ENCODE results near the gene RPS6KA2. TPM values are rescaled to one million over a fixed set of nuclear protein-coding genes. Genes with fewer than 3 reads are reported as not detected.

The RPS6KA2 gene
- total and polyA plus RNA-seq, 2 experiments from 2014 or later, result 12.5 to 25.3 TPM

DNA sequence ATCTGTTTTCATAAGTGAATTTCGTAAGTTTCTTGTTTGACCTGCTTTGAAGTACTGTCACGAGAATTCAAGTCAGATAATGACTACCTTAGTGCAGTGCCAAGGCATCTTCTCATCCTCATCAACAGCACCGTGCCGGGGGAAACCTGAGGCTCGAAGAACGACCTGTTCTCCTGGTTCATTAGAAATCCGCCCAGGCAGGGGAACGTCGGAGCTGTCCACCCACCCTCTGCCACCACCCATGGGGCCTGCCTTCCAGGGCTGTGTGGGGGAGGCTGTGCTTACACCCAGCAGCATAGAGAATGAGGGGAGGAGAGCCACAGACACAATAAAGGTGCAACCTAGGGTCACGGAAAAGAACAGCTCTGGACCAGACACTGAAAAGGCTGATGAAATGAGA is 142.2 kb downstream of the RPS6KA2 start:
- H3K27ac ChIP-seq (ENCODE audit: low read depth), result no peak overlapping the region
- DNase-seq (ENCODE audit: low spot score) (no peak), ATAC-seq (no peak)
- no peaks in the 10 kb centered on the region for H3K79me2 ChIP-seq (replicated peaks; ENCODE audit: insufficient read depth)
- H3K36me3 ChIP-seq (ENCODE audit: insufficient read depth), result peaks cover 4% of the 10 kb centered on the region; the same call in 1 of the 2 replicates
- Mint-ChIP-seq H3K27me3 (ENCODE audit: insufficient read depth, low read depth, poor library complexity) (peaks cover 10% of the 10 kb centered on the region), H3K27ac (no peak overlapping the region), H3K9me3 (no peaks in the 10 kb centered on the region), H3K4me3 (no peak overlapping the region), H3K36me3 (ENCODE audit: low read depth) (peaks cover 38% of the 10 kb centered on the region), H3K4me1 (peaks cover 18% of the 10 kb centered on the region)
- peaks cover 8% of the 10 kb centered on the region for H3K4me1 ChIP-seq (ENCODE audit: insufficient read depth)
- H2AFZ ChIP-seq, result no peak overlapping the region
- no peaks in the 10 kb centered on the region for H3K27me3 ChIP-seq (ENCODE audit: insufficient read depth)
- no peaks in the 10 kb centered on the region for H4K20me1 ChIP-seq (replicated peaks; ENCODE audit: insufficient read depth)
- no peak overlapping the region for H3K4me2 ChIP-seq
- H3K4me3 ChIP-seq, result no peak overlapping the region
- no peak for TF ChIP-seq ZNF114 (CRISPR knock-in tag; IDR thresholded peaks at IDR 0.05)
- no peak for TF ChIP-seq EZH2 (IDR thresholded peaks at IDR 0.05; ENCODE audit: low read depth, unreplicated experiment)
- no peak for TF ChIP-seq JUNB (IDR thresholded peaks at IDR 0.05; ENCODE audit: unreplicated experiment)
- TF ChIP-seq, protein P1, sequence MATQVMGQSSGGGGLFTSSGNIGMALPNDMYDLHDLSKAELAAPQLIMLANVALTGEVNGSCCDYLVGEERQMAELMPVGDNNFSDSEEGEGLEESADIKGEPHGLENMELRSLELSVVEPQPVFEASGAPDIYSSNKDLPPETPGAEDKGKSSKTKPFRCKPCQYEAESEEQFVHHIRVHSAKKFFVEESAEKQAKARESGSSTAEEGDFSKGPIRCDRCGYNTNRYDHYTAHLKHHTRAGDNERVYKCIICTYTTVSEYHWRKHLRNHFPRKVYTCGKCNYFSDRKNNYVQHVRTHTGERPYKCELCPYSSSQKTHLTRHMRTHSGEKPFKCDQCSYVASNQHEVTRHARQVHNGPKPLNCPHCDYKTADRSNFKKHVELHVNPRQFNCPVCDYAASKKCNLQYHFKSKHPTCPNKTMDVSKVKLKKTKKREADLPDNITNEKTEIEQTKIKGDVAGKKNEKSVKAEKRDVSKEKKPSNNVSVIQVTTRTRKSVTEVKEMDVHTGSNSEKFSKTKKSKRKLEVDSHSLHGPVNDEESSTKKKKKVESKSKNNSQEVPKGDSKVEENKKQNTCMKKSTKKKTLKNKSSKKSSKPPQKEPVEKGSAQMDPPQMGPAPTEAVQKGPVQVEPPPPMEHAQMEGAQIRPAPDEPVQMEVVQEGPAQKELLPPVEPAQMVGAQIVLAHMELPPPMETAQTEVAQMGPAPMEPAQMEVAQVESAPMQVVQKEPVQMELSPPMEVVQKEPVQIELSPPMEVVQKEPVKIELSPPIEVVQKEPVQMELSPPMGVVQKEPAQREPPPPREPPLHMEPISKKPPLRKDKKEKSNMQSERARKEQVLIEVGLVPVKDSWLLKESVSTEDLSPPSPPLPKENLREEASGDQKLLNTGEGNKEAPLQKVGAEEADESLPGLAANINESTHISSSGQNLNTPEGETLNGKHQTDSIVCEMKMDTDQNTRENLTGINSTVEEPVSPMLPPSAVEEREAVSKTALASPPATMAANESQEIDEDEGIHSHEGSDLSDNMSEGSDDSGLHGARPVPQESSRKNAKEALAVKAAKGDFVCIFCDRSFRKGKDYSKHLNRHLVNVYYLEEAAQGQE (IDR thresholded peaks at IDR 0.05; ENCODE audit: unreplicated experiment), result no peak
- TF ChIP-seq POLR2AphosphoS5 (IDR thresholded peaks at IDR 0.05; ENCODE audit: low read depth), result no peak
- TF ChIP-seq NANOG (IDR thresholded peaks at IDR 0.05; ENCODE audit: borderline replicate concordance), result no peak
- TF ChIP-seq STAT1 (IDR thresholded peaks at IDR 0.05; ENCODE audit: unreplicated experiment), result no peak
- TF ChIP-seq, protein P2, sequence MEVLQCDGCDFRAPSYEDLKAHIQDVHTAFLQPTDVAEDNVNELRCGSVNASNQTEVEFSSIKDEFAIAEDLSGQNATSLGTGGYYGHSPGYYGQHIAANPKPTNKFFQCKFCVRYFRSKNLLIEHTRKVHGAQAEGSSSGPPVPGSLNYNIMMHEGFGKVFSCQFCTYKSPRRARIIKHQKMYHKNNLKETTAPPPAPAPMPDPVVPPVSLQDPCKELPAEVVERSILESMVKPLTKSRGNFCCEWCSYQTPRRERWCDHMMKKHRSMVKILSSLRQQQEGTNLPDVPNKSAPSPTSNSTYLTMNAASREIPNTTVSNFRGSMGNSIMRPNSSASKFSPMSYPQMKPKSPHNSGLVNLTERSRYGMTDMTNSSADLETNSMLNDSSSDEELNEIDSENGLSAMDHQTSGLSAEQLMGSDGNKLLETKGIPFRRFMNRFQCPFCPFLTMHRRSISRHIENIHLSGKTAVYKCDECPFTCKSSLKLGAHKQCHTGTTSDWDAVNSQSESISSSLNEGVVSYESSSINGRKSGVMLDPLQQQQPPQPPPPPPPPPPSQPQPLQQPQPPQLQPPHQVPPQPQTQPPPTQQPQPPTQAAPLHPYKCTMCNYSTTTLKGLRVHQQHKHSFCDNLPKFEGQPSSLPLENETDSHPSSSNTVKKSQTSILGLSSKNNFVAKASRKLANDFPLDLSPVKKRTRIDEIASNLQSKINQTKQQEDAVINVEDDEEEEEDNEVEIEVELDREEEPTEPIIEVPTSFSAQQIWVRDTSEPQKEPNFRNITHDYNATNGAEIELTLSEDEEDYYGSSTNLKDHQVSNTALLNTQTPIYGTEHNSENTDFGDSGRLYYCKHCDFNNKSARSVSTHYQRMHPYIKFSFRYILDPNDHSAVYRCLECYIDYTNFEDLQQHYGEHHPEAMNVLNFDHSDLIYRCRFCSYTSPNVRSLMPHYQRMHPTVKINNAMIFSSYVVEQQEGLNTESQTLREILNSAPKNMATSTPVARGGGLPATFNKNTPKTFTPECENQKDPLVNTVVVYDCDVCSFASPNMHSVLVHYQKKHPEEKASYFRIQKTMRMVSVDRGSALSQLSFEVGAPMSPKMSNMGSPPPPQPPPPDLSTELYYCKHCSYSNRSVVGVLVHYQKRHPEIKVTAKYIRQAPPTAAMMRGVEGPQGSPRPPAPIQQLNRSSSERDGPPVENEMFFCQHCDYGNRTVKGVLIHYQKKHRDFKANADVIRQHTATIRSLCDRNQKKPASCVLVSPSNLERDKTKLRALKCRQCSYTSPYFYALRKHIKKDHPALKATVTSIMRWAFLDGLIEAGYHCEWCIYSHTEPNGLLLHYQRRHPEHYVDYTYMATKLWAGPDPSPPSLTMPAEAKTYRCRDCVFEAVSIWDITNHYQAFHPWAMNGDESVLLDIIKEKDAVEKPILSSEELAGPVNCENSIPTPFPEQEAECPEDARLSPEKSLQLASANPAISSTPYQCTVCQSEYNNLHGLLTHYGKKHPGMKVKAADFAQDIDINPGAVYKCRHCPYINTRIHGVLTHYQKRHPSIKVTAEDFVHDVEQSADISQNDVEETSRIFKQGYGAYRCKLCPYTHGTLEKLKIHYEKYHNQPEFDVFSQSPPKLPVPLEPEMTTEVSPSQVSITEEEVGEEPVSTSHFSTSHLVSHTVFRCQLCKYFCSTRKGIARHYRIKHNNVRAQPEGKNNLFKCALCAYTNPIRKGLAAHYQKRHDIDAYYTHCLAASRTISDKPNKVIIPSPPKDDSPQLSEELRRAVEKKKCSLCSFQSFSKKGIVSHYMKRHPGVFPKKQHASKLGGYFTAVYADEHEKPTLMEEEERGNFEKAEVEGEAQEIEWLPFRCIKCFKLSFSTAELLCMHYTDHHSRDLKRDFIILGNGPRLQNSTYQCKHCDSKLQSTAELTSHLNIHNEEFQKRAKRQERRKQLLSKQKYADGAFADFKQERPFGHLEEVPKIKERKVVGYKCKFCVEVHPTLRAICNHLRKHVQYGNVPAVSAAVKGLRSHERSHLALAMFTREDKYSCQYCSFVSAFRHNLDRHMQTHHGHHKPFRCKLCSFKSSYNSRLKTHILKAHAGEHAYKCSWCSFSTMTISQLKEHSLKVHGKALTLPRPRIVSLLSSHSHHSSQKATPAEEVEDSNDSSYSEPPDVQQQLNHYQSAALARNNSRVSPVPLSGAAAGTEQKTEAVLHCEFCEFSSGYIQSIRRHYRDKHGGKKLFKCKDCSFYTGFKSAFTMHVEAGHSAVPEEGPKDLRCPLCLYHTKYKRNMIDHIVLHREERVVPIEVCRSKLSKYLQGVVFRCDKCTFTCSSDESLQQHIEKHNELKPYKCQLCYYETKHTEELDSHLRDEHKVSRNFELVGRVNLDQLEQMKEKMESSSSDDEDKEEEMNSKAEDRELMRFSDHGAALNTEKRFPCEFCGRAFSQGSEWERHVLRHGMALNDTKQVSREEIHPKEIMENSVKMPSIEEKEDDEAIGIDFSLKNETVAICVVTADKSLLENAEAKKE (CRISPR knock-in tag; IDR thresholded peaks at IDR 0.05), result no peak
- no peak for TF ChIP-seq EZH2phosphoT487 (IDR thresholded peaks at IDR 0.05; ENCODE audit: unreplicated experiment)
- TF ChIP-seq CREB1 (CRISPR knock-in tag; IDR thresholded peaks at IDR 0.05; ENCODE audit: low read depth), result no peak
- TF ChIP-seq ZNF331 (CRISPR knock-in tag; IDR thresholded peaks at IDR 0.05; ENCODE audit: low read depth), result no peak
- TF ChIP-seq, protein P3, sequence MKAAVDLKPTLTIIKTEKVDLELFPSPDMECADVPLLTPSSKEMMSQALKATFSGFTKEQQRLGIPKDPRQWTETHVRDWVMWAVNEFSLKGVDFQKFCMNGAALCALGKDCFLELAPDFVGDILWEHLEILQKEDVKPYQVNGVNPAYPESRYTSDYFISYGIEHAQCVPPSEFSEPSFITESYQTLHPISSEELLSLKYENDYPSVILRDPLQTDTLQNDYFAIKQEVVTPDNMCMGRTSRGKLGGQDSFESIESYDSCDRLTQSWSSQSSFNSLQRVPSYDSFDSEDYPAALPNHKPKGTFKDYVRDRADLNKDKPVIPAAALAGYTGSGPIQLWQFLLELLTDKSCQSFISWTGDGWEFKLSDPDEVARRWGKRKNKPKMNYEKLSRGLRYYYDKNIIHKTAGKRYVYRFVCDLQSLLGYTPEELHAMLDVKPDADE (IDR thresholded peaks at IDR 0.05), result no peak
- TF ChIP-seq, protein P4, sequence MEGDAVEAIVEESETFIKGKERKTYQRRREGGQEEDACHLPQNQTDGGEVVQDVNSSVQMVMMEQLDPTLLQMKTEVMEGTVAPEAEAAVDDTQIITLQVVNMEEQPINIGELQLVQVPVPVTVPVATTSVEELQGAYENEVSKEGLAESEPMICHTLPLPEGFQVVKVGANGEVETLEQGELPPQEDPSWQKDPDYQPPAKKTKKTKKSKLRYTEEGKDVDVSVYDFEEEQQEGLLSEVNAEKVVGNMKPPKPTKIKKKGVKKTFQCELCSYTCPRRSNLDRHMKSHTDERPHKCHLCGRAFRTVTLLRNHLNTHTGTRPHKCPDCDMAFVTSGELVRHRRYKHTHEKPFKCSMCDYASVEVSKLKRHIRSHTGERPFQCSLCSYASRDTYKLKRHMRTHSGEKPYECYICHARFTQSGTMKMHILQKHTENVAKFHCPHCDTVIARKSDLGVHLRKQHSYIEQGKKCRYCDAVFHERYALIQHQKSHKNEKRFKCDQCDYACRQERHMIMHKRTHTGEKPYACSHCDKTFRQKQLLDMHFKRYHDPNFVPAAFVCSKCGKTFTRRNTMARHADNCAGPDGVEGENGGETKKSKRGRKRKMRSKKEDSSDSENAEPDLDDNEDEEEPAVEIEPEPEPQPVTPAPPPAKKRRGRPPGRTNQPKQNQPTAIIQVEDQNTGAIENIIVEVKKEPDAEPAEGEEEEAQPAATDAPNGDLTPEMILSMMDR (conservative IDR thresholded peaks at IDR 0.05; ENCODE audit: low read depth in 2 of 2), result no peak
- no peaks in the 10 kb centered on the region for H3K9me2 ChIP-seq (ENCODE audit: insufficient read depth)
- H3F3A ChIP-seq (replicated peaks; ENCODE audit: low read depth), result no peaks in the 10 kb centered on the region
